Activated CD4-positive, alpha-beta T cell treated with anti-CD3 and anti-CD28 coated beads, Interleukin-10, Interleukin-2, amounts not matched to agents 100 ng/mL and 50 ng/mL, durations not matched to agents 16 hours and 8 hours (primary cell): Measurements from ENCODE around the gene AGBL4.

Experiments
- DNase-seq: peaks from one replicate; pipeline ENCODE4 v3.0.0-alpha.2; 2020

AGBL4 gene

GRCh38 chr1:49694251-49694827 lies 329.4 kb downstream of the AGBL4 start:
- no peak for DNase-seq

GRCh38 chr1:49686107-49686506 lies 337.6 kb downstream of the AGBL4 start:
- DNase-seq: no peak

GRCh38 chr1:49677706-49678105 lies 346.0 kb downstream of the AGBL4 start:
- no peak for DNase-seq

GRCh38 chr1:49651136-49651535 lies 372.6 kb downstream of the AGBL4 start:
- no peak for DNase-seq

GRCh38 chr1:49630156-49630555 lies 393.6 kb downstream of the AGBL4 start:
- DNase-seq: no peak

- DNase-seq: no peak
These were observed 396.0 kb downstream of the AGBL4 start for GRCh38 chr1:49627781-49628180.

- no peak for DNase-seq
These were observed 397.3 kb downstream of the AGBL4 start for GRCh38 chr1:49626472-49626871.

- DNase-seq: no peak
These were observed 400.9 kb downstream of the AGBL4 start for GRCh38 chr1:49622877-49623276.

- no peak for DNase-seq
These were observed 417.7 kb downstream of the AGBL4 start for GRCh38 chr1:49606082-49606481.

- no peak for DNase-seq
These were observed 426.3 kb downstream of the AGBL4 start for GRCh38 chr1:49597436-49597835.

GRCh38 chr1:49576327-49576901 lies 447.3 kb downstream of the AGBL4 start:
- peak; percentile 1 for DNase-seq

GRCh38 chr1:49556676-49557234 lies 467.0 kb downstream of the AGBL4 start:
- DNase-seq: no peak

- DNase-seq: no peak
These were observed 471.7 kb downstream of the AGBL4 start for GRCh38 chr1:49552101-49552500.

- no peak for DNase-seq
These were observed 479.1 kb downstream of the AGBL4 start for GRCh38 chr1:49544615-49545014.

GRCh38 chr1:49541096-49541752 lies 482.5 kb downstream of the AGBL4 start:
- no peak for DNase-seq

GRCh38 chr1:49527606-49528305 lies 496.0 kb downstream of the AGBL4 start:
- DNase-seq: peak; percentile 1

- DNase-seq: no peak
These were observed 497.1 kb downstream of the AGBL4 start for GRCh38 chr1:49526672-49527071.

- DNase-seq: no peak
These were observed 500.0 kb downstream of the AGBL4 start for GRCh38 chr1:49523764-49524163.

GRCh38 chr1:49466961-49467360 lies 556.8 kb downstream of the AGBL4 start:
- no peak for DNase-seq

- DNase-seq: no peak
These were observed 558.1 kb downstream of the AGBL4 start for GRCh38 chr1:49465486-49466185.

- DNase-seq: no peak
These were observed 575.6 kb downstream of the AGBL4 start for GRCh38 chr1:49448200-49448599.

- no peak for DNase-seq
These were observed 586.9 kb downstream of the AGBL4 start for GRCh38 chr1:49436865-49437264.

- DNase-seq: no peak
These were observed 588.5 kb downstream of the AGBL4 start for GRCh38 chr1:49435291-49435690.
